Stimulated activated CD8-positive, alpha-beta memory T cell treated with anti-CD3 and anti-CD28 coated beads, Interleukin-4, amount 100 ng/mL, for 4 hours (primary cell): ENCODE results near the gene GDF2.

Experiments
- DNase-seq, 2 donors: peaks; one replicate each; pipeline ENCODE4 v3.0.0-alpha.2; 2020; ENCODE audit warnings: low read depth in 2 of 2, low spot score in 1 of 2

The GDF2 gene

DNA sequence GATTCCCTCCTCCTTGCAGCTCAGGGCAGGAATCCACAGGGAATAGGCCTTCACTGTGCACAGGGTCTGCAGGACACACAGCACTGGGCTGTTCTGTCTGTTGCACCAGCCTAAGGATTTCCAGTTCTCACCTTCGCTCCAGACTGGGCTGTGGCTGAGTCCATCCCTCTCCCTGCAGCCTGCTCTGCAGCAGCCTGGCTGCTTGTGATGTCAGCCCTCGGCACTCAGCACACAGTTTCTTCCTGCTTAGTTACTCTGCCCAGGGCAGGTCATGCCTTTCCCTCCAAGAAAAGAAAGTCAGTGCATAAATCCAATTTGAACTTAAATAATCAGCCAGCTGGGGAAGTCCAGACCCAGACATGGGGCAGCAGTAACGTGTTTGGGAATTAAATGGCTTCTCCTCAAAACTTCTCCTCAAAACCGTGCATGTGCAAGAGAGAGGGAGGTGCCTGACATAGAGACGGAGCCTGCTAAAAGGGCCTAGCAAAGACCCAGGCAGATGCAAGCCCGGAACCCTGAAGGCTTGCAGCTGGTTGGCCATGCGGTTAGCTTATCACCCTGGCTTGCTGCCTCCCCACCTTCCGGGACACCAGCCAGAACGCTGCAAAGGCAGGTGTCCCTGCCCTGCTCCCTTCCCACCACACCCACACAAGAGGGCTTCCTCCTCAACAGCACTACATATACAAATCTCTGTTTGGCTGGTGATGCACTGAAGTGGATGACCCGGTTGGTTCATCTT, 10.9 kb upstream of the GDF2 start:
- no peak for DNase-seq

- peak; percentile 54 to 57 for DNase-seq
Measured at GRCh38 chr10:47311932-47312662, 10.2 kb upstream of the GDF2 start.

DNA sequence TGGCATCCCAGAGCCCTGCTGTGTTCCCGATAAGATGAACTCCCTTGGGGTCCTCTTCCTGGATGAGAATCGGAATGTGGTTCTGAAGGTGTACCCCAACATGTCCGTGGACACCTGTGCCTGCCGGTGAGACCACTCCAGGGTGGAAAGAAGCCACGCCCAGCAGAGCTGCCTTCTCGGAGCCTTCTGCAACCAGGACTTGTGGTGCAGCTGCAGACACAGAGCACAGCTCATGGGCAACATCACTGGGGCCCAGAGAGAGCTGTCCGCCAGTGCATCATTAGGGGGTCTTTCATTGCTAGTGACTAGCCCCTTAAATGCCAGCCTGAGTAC, 9.6 kb upstream of the GDF2 start:
- DNase-seq, result no peak

DNA sequence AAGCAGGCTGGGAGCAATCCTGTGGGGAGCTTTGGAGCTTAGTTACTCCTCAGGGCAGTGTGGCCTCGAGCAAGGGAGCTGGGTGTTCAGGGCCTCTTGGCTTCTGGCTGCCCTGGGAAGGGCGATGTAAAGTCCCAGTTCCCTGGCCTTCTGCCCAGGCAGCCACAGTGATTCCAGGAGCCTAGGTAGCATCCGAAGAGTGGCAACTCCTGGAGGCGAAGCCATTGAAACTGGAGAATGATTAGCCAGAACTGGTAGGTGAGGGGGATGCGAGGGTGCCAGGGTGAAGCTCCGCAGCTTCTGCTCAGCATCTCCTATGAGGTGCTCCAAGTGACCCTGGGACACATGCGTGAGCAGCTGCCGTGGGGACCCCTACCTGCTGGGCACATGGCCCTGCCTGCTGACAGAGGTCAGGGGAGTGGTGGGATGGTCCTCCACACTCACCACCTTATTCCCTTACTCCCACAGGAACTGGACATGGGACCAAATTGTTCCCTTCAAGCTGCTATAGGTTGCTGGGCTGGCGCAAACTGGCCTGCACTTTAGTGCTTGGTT, 7.8 kb upstream of the GDF2 start:
- DNase-seq, result no peak

- DNase-seq, result no peak
Measured at GRCh38 chr10:47315421-47315820, 6.8 kb upstream of the GDF2 start.

DNA sequence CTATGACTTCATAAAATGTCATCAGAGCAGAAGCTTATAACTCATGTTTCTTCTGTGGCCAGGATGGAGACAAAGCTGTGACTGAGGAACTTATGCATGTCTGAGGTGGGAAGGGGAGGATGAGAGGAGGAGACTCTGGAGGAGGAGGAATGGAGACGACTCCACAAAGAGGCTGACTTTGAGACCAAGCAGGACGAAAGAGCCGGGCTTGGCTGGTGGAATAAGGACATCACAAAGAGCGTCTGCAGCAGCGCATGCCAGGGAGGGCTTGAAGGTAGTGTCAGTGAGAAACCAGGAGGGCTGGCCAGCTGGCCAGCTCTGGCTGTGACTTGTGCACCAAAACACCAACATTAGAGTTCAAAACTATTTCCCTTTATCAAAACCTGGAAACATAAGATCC, 6.1 kb upstream of the GDF2 start:
- DNase-seq, result no peak

DNA sequence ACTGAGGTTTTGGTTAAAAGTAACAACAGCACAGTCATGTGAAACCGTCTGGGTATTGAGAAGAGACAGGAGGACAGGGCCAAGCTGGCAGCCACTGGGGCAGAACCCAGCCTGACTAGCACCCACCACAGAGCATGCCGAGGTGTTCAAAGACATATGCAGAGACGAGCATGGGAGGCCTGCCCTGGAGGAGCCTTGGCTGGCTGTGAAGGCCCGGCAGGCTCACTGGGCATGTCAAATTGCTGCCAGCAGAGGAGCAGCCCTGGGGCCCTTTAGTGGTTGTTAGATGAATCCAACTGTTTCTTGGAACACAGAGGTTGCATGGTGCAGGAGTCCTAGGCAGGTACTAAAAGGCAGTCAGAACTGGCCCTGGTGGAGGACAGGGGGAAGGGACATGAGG, 5.0 kb upstream of the GDF2 start:
- DNase-seq, result no peak

DNA sequence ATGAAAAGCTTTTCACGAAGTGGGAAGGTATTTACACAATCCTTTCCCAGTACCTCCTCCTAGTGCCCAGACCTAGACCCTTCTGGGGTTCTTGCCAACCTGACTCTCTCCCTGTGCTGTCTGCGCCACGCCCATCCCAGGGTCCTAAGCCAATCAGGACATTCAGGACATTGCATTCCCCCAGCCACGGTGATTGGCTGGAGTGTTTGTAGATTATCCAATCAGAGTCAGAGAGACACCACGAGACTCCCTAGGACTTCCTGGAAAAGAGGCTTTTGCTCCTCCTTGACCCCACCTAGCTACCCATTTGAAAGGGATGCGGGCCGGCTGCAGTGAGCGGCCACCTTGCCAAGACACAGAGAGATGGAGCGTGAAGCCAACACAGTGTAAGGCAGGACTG, 3.5 kb upstream of the GDF2 start:
- DNase-seq, result no peak

DNA sequence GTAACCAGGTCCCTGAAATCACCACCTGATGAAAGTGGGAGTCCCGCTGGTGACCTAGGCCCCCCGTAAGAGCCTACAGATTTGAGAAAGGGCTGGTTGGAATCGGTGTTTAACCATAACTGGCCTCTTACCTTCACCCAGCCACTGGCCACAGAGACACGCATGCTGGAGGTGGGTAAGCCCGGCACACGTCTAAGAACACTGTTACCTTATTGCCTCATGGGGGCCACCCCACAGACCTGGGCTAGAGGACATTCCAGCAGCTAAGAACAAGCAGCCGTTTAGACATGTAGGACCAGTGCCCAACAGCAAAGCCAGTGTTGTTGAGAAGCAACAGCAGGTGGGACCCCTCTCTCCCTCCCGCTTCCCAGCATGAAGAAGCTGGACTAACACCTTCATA, 2.5 kb upstream of the GDF2 start:
- DNase-seq, result no peak

DNA sequence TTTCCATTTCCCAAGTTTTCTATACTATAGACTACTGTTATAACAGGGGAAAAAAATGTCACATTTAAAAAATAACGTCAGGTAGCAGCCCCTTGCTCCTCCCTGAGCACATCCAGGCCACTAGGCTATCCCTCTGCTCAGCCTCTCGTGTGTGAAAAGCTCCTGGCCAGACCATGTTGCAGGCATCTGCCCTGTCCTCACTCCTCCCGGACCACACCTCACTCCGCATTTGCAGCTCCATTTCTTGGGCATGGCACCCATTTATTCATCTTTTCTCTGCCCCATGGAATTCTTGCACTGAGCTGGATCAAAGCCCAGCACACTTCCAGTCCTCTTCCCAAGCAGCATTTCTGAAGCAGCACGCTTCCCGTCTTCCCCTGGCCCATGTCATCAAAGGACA, 1.4 kb upstream of the GDF2 start:
- DNase-seq, result no peak

GRCh38 chr10:47321521-47322195, 596 bp upstream of the GDF2 start:
- DNase-seq, result no peak

DNA sequence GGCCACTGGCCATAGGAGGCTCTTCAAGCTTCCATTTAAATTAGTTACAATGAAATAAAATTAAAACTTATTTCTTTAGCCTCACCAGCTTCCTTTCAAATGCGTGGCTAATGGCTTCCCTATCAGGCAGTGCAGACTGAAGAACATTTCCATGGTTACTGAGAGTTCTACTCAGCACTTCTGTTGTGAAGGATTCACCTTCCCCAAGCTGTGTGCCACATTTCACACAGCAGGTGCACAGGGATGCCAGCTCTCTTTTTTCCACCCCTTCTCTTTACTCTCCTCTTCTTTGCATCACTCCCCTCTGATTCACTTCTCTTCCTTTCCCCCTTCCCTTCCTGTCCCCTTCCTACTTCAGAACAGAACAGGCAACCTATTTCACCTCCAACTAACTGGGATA, 833 bp downstream of the GDF2 start:
- DNase-seq, result no peak

DNA sequence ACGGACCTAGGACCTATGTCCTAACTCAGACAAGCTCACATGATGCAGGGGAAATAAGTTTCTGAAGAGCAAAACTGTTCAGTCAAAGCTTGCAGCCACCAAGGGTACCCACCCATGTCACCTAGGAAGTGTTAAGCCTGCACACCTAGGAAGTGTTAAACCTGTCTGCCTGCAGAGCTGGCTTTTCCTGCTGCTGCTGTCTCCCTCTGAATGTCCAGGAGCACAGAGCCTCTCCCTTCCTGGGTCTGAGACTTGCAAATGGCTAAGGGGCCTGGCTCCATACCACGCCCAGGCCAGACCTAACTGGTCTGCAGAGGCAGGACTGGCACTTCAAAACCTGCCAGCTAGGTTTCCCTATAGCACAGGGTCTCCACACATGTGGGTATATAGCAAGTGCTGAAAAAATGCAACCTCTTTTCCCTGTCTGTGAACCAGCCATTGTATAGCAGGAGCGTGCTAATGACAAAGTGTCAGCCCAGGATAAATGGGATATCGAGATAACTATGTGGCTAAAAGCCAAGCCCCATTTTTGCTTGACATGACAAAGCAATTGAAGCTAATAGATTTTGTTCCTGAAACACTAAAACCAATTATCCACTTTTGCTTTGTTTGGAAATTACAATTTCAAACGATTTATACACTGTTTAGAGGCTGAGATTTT, 1.5 kb downstream of the GDF2 start:
- no peak for DNase-seq

GRCh38 chr10:47325303-47326291, 3.3 kb downstream of the GDF2 start:
- DNase-seq, result no peak

DNA sequence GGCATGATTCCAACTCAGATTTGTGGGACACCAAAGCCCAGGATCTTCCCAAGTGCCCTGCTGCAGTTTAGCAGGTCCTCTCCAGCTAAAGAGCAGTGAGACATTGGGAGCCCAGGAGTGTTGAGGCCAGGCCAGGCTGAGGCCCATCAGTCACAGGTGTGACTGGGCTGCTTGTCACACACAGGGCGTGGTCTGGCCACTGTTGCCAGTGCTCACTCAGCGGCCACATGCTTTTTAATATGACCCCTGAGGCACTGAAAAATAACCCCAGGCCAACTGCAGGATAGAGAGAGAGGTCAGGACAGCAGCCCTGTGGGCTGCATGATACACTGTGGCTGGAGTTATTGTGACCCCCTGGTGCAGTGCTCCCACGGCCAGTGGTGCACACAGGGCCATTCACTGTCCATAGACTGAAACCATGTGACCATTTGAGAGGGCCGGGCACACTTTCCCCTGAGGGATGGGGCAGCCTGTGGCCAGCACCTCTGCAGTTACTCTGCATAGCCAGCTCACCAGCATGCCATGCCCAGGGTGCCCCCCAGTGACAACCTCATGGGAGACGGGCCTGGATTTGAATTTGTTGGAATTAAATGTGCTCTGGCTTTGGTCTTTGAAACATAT, 4.2 kb downstream of the GDF2 start:
- DNase-seq, result no peak

- no peak for DNase-seq
Measured at GRCh38 chr10:47326927-47327330, 4.7 kb downstream of the GDF2 start.

DNA sequence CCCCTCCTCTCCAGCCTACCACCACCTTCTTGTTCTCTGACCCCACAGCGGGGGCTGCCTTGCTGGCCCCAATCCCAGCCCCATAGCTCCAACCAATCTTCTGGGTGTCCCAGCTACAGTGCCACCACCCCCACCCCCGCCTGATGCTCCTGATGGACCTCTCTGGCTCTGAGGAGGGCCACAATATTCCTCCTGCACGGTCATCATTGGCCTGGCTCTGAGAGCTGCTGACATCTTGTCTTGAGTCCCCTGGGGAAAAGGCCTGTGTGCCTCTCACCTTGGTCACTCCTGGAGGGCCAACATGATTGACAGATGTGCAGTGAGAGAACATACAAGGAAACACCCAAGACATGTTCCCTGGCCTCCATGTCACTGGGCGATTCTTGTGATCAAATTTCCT, 7.6 kb downstream of the GDF2 start:
- DNase-seq, result no peak

- DNase-seq, result no peak
Measured at GRCh38 chr10:47330366-47330765, 8.1 kb downstream of the GDF2 start.

GRCh38 chr10:47330804-47331203, 8.6 kb downstream of the GDF2 start:
- DNase-seq, result no peak

GRCh38 chr10:47331491-47331890, 9.2 kb downstream of the GDF2 start:
- no peak for DNase-seq
